ENCODE results near the gene SLC16A13. TPM values are rescaled to one million over a fixed set of nuclear protein-coding genes. Genes with fewer than 3 reads are reported as not detected.
A peak's percentile ranks its signal among the peaks of the same experiment; 100 is the strongest.
"Not testable (repeated sequence)": the region's sequence is repeated elsewhere in the genome, so short reads cannot be mapped to it uniquely, and the experiment has no call there.

Gene SLC16A13
- 3.4 TPM for polyA plus RNA-seq (2012; ENCODE audit: low read depth, missing spikeins)

DNA sequence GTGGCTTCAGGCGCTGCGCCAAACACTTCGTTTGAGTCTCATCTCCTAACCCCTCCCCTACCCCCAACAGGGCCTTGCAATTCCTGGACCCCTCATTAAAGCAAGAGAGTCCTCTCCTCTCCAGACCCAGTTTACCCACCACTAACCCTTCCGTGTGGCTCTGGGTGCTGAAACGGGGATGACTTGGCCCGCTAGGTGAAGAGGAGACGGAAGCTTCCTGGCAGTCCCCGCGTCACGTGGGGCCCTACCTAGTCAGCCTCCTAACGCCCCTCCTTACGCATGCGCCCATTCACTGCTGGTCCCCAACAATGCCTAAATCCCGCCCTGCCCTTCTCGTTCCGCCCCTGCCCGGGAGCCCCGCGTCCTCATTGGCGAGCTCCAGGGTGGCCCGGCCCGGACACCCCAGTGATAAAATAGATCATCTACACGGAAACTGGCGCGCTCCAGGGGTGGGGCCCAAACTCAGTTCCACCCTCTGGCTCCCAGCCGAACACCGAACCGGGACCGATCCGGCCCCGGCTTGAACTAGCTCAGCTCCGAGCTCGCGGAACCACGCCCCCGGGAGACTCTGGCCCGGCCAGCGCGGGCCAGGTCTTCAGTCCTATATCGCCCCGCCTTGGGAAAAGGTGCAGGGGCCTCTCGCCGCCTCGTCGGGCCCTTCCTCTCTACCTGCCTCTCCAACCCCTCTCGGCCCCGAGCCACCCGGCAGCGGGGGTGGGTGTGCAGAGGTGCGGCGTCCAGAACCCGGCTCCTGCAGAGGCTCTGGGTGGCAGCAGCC lies at the start of gene SLC16A13:
Gene SLC16A13, plus strand, starts transcription at position 425 of the 778 bp plus-strand sequence. CDS start 368 bp downstream, outside the sequence.
- FAIRE-seq (peak; percentile 99), DNase-seq (ENCODE audit: insufficient read length, low spot score) (peak; percentile 100)
- peak; percentile 80 for TF ChIP-seq TAF1 (IDR thresholded peaks at IDR 0.05; ENCODE audit: low read depth, low read length)
- TF ChIP-seq PAX5 (IDR thresholded peaks at IDR 0.05; ENCODE audit: insufficient read depth, low read length, severe bottlenecking): no peak
- peak; percentile 98 for TF ChIP-seq POLR2AphosphoS5 (IDR thresholded peaks at IDR 0.05; ENCODE audit: low read depth, low read length)
- TF ChIP-seq POU2F2 (IDR thresholded peaks at IDR 0.05; ENCODE audit: low read depth, low read length): peak; percentile 83
- no peak for TF ChIP-seq SPI1 (IDR thresholded peaks at IDR 0.05; ENCODE audit: low read depth, low read length)
- peak; percentile 97 for TF ChIP-seq POLR2A (IDR thresholded peaks at IDR 0.05; ENCODE audit: low read depth, low read length)

DNA sequence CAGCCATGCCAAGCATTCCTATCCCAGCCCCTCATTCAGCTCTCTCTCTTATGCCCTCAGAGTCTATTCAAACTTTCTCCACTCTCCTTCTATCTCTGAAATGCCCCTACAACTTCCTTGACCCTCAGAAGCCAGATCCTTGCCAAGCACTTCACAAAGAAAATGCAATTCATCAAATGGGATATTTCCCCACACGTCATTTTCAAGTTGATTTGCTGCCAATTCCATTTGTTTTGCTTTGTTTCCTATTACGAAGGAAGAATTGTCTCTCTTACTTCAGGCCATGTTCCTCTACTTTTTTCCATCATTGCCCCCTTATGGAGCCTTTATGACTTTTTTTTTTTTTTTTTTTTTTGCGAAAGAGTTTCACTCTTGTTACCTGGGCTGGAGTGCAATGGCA lies 49.1 kb upstream of the SLC16A13 start:
- TF ChIP-seq PAX5 (IDR thresholded peaks at IDR 0.05; ENCODE audit: insufficient read depth, low read length, severe bottlenecking): no peak
- TF ChIP-seq POLR2AphosphoS5 (IDR thresholded peaks at IDR 0.05; ENCODE audit: low read depth, low read length): no peak
- TF ChIP-seq POU2F2 (IDR thresholded peaks at IDR 0.05; ENCODE audit: low read depth, low read length): no peak
- TF ChIP-seq TAF1 (IDR thresholded peaks at IDR 0.05; ENCODE audit: low read depth, low read length): no peak
- TF ChIP-seq POLR2A (IDR thresholded peaks at IDR 0.05; ENCODE audit: low read depth, low read length): no peak
- no peak for TF ChIP-seq SPI1 (IDR thresholded peaks at IDR 0.05; ENCODE audit: low read depth, low read length)
- DNase-seq (ENCODE audit: insufficient read length, low spot score) (no peak), FAIRE-seq (no peak)

GRCh38 chr17:6989779-6990178 lies 46.0 kb upstream of the SLC16A13 start:
- DNase-seq (ENCODE audit: insufficient read length, low spot score): no peak
- no peak for FAIRE-seq
- TF ChIP-seq POLR2A (IDR thresholded peaks at IDR 0.05; ENCODE audit: low read depth, low read length): no peak
- TF ChIP-seq PAX5 (IDR thresholded peaks at IDR 0.05; ENCODE audit: insufficient read depth, low read length, severe bottlenecking): no peak
- TF ChIP-seq POLR2AphosphoS5 (IDR thresholded peaks at IDR 0.05; ENCODE audit: low read depth, low read length): no peak
- no peak for TF ChIP-seq POU2F2 (IDR thresholded peaks at IDR 0.05; ENCODE audit: low read depth, low read length)
- TF ChIP-seq SPI1 (IDR thresholded peaks at IDR 0.05; ENCODE audit: low read depth, low read length): no peak
- TF ChIP-seq TAF1 (IDR thresholded peaks at IDR 0.05; ENCODE audit: low read depth, low read length): no peak

- not testable (repeated sequence) for FAIRE-seq; DNase-seq (ENCODE audit: insufficient read length, low spot score)
Observed at GRCh38 chr17:6993613-6994056, 42.2 kb upstream of the SLC16A13 start.

- DNase-seq (ENCODE audit: insufficient read length, low spot score): no peak
- no peak for FAIRE-seq
- TF ChIP-seq PAX5 (IDR thresholded peaks at IDR 0.05; ENCODE audit: insufficient read depth, low read length, severe bottlenecking) (no peak), POLR2AphosphoS5 (IDR thresholded peaks at IDR 0.05; ENCODE audit: low read depth, low read length) (no peak), TAF1 (IDR thresholded peaks at IDR 0.05; ENCODE audit: low read depth, low read length) (no peak), POU2F2 (IDR thresholded peaks at IDR 0.05; ENCODE audit: low read depth, low read length) (no peak), POLR2A (IDR thresholded peaks at IDR 0.05; ENCODE audit: low read depth, low read length) (no peak), SPI1 (IDR thresholded peaks at IDR 0.05; ENCODE audit: low read depth, low read length) (no peak)
Observed at GRCh38 chr17:6994118-6994598, 41.7 kb upstream of the SLC16A13 start.

- DNase-seq (ENCODE audit: insufficient read length, low spot score) (no peak), FAIRE-seq (no peak)
- TF ChIP-seq PAX5 (IDR thresholded peaks at IDR 0.05; ENCODE audit: insufficient read depth, low read length, severe bottlenecking): no peak
- no peak for TF ChIP-seq POLR2AphosphoS5 (IDR thresholded peaks at IDR 0.05; ENCODE audit: low read depth, low read length)
- TF ChIP-seq POLR2A (IDR thresholded peaks at IDR 0.05; ENCODE audit: low read depth, low read length): no peak
- TF ChIP-seq TAF1 (IDR thresholded peaks at IDR 0.05; ENCODE audit: low read depth, low read length): no peak
- TF ChIP-seq SPI1 (IDR thresholded peaks at IDR 0.05; ENCODE audit: low read depth, low read length): no peak
- TF ChIP-seq POU2F2 (IDR thresholded peaks at IDR 0.05; ENCODE audit: low read depth, low read length): no peak
Observed at GRCh38 chr17:6994666-6995256, 41.1 kb upstream of the SLC16A13 start.

- FAIRE-seq (no peak), DNase-seq (ENCODE audit: insufficient read length, low spot score) (no peak)
- TF ChIP-seq PAX5 (IDR thresholded peaks at IDR 0.05; ENCODE audit: insufficient read depth, low read length, severe bottlenecking) (no peak), TAF1 (IDR thresholded peaks at IDR 0.05; ENCODE audit: low read depth, low read length) (no peak), SPI1 (IDR thresholded peaks at IDR 0.05; ENCODE audit: low read depth, low read length) (no peak), POU2F2 (IDR thresholded peaks at IDR 0.05; ENCODE audit: low read depth, low read length) (no peak), POLR2A (IDR thresholded peaks at IDR 0.05; ENCODE audit: low read depth, low read length) (no peak), POLR2AphosphoS5 (IDR thresholded peaks at IDR 0.05; ENCODE audit: low read depth, low read length) (no peak)
Observed at GRCh38 chr17:6995500-6996255, 40.1 kb upstream of the SLC16A13 start, which contains the start of gene ALOX12. ALOX12 (plus strand) TSS chr17:6996049; CDS start chr17:6996118, 69 bp downstream.

DNA sequence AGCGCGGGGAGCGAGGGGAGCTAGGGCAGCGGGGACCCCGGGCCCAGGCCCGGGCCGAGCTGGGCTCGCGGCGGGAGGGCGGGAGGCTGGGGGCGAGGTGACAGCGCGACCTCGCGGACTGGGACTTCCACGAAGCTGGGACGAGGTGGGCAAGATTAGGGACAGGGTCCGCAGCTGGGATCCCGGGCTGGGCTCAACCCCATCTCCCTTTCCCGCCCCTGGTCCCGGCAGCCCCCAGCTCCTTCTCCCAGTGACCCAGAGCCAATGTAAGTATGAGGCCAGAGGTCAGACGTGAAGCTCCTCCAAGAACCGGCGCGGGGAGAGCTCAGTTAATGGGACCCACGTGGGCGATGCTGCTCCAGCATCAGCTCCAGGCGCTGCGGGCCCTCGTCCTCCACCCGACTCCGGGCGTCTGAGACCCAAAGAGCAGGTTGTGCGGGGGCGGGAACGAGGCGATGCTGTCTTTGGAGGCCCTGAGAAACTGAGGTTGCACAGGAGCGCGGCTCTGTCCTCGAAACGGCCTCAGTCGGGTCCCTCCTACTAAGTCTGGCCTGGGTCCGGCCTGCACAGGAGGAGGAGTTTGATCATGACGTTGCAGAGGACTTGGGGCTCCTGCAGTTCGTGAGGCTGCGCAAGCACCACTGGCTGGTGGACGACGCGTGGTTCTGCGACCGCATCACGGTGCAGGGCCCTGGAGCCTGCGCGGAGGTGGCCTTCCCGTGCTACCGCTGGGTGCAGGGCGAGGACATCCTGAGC lies 39.4 kb upstream of the SLC16A13 start:
- TF ChIP-seq SPI1 (IDR thresholded peaks at IDR 0.05; ENCODE audit: low read depth, low read length) (no peak), POU2F2 (IDR thresholded peaks at IDR 0.05; ENCODE audit: low read depth, low read length) (no peak), PAX5 (IDR thresholded peaks at IDR 0.05; ENCODE audit: insufficient read depth, low read length, severe bottlenecking) (no peak), POLR2A (IDR thresholded peaks at IDR 0.05; ENCODE audit: low read depth, low read length) (no peak), TAF1 (IDR thresholded peaks at IDR 0.05; ENCODE audit: low read depth, low read length) (no peak), POLR2AphosphoS5 (IDR thresholded peaks at IDR 0.05; ENCODE audit: low read depth, low read length) (no peak)
- DNase-seq (ENCODE audit: insufficient read length, low spot score): no peak
- no peak for FAIRE-seq

All from GM12891 (cell line).